GM23248 (cell line): ENCODE measurements around the gene RLF. TPM values are rescaled to one million over a fixed set of nuclear protein-coding genes. Genes with fewer than 3 reads are reported as not detected.
"Not testable (repeated sequence)": the region's sequence is repeated elsewhere in the genome, so short reads cannot be mapped to it uniquely, and the experiment has no call there.

ENCODE experiments used
- DNase-seq: peaks from one replicate; pipeline ENCODE4 v3.0.0-alpha.2; 2015
- H2AFZ ChIP-seq: fragments of 200-600 bp; sonication (generic); 2 replicates; pipeline ENCODE4 v1.6.1; 2016; ENCODE audit warnings: antibody characterized with exemption
- H3F3A ChIP-seq: fragments of 200-600 bp; sonication (generic); 2 replicates; pipeline ENCODE4 v1.6.1; 2016; ENCODE audit warnings: mild to moderate bottlenecking, antibody characterized with exemption, mixed run types; ENCODE audit not compliant: insufficient read depth
- H3K27ac ChIP-seq: fragments of 200-600 bp; sonication (generic); 2 replicates; pipeline ENCODE4 v1.5.1; 2016; ENCODE audit warnings: mild to moderate bottlenecking
- H3K27me3 ChIP-seq: fragments of 200-600 bp; sonication (generic); replicated peaks from 2 replicates; pipeline ENCODE4 v1.6.1; 2016; ENCODE audit warnings: mild to moderate bottlenecking; ENCODE audit not compliant: insufficient read depth
- H3K36me3 ChIP-seq: fragments of 200-600 bp; sonication (generic); 2 replicates; pipeline ENCODE4 v1.6.1; 2016; ENCODE audit warnings: low read depth, mild to moderate bottlenecking
- H3K4me1 ChIP-seq: fragments of 200-600 bp; sonication (generic); 2 replicates; pipeline ENCODE4 v1.6.1; 2016; ENCODE audit warnings: mild to moderate bottlenecking; ENCODE audit not compliant: insufficient read depth
- H3K4me2 ChIP-seq: fragments of 200-600 bp; sonication (generic); one replicate; pipeline ENCODE4 v1.6.1; 2016; ENCODE audit warnings: mild to moderate bottlenecking; ENCODE audit not compliant: unreplicated experiment
- H3K4me3 ChIP-seq: fragments of 200-600 bp; sonication (generic); 2 replicates; pipeline ENCODE4 v1.5.1; 2016; ENCODE audit warnings: mild to moderate bottlenecking
- H3K79me2 ChIP-seq: fragments of 200-600 bp; sonication (generic); 2 replicates; pipeline ENCODE4 v1.6.1; 2016; ENCODE audit warnings: mild to moderate bottlenecking; ENCODE audit not compliant: insufficient read depth
- H3K9ac ChIP-seq: fragments of 200-600 bp; sonication (generic); 2 replicates; pipeline ENCODE4 v1.6.1; 2016; ENCODE audit warnings: mild to moderate bottlenecking
- H3K9me2 ChIP-seq: fragments of 200-600 bp; sonication (generic); 2 replicates; pipeline ENCODE4 v1.6.1; 2016; ENCODE audit warnings: mixed run types, mild to moderate bottlenecking, moderate library complexity; ENCODE audit not compliant: insufficient read depth
- H3K9me3 ChIP-seq: fragments of 200-600 bp; sonication (generic); one replicate; pipeline ENCODE4 v1.6.1; 2017; ENCODE audit warnings: low read depth
- H4K20me1 ChIP-seq: fragments of 200-600 bp; sonication (generic); 2 replicates; pipeline ENCODE4 v1.6.0; 2016; ENCODE audit not compliant: insufficient read depth
- EZH2 ChIP-seq: fragments of 200-600 bp; sonication (generic); IDR thresholded peaks from 2 replicates; pipeline ENCODE4 v1.6.1; 2018; ENCODE audit warnings: antibody characterized with exemption, mild to moderate bottlenecking; ENCODE audit not compliant: insufficient read depth, poor library complexity, severe bottlenecking
- EZH2phosphoT487 ChIP-seq: fragments of 200-600 bp; sonication (generic); IDR thresholded peaks from 2 replicates; pipeline ENCODE4 v1.6.1; 2018; ENCODE audit warnings: antibody characterized with exemption, moderate library complexity, mild to moderate bottlenecking, low read depth; ENCODE audit not compliant: insufficient read depth
- WGBS, 2 experiments: methylation state at CpG; one replicate each; pipeline ENCODE4 v1.1.6; 2015 to 2017; ENCODE audit warnings: low lambda C conversion rate in 2 of 2, low coverage in 1 of 2; ENCODE audit errors: missing lambda C conversion rate in 2 of 2; 5-methylcytosine and 5-hydroxymethylcytosine counted together
- in situ Hi-C: fragments of 300-500 bp; cut with MboI; formaldehyde crosslinking; loops from 2 replicates; pipeline ENCODE4 v1.15.0; 2020
- polyA plus RNA-seq: library from polyadenylated mRNA; unstranded; fragments of >200 nt; fragmentation: Nextera tagmentation; extraction: Ambion mirVana; gene quantifications from 2 replicates; pipeline ENCODE4 v1.2.1, GENCODE V29; 2016
- total RNA-seq: library from RNA; depleted of rRNA; stranded (reverse); fragments of >200 nt; shearing (Covaris generic); gene quantifications from 2 replicates; pipeline ENCODE4 v1.2.3, GENCODE V29; 2014

RLF gene
- total and polyA plus RNA-seq, 2 experiments from 2014 or later, result 6.7 to 16.4 TPM

DNA sequence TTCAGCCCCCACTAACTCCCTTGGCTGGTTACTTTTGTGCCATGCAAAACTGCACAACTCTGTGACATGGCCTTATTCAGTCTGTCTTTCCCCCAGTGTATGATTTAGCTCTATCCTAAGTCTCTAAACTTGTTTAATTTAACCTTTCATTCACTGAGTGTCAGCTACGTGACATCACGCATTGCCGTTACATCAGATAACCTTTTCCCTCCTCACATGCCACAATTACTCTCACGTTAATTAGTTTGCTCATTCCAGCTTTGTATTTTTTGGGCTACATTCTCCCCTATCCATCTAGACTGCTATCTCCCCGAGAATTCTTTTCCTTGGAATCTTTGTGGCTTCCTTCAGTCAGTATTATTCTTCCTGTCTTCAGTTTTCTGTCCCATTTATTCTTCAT is 57.1 kb downstream of the RLF start:
- H3K36me3 ChIP-seq, result peaks cover 7% of the 10 kb centered on the region
- H3K79me2 ChIP-seq, result peaks cover 90% of the 10 kb centered on the region
- no peaks in the 10 kb centered on the region for H4K20me1 ChIP-seq
- in situ Hi-C loops, result no loop called here
- no peak for DNase-seq
- no peak overlapping the region for H3K4me3 ChIP-seq
- no peaks in the 10 kb centered on the region for H3K9me3 ChIP-seq
- H3K27me3 ChIP-seq, result no peaks in the 10 kb centered on the region
- H2AFZ ChIP-seq, result no peak overlapping the region
- no peaks in the 10 kb centered on the region for H3F3A ChIP-seq
- no peaks in the 10 kb centered on the region for H3K9me2 ChIP-seq
- no peaks in the 10 kb centered on the region for H3K4me1 ChIP-seq
- no peak for TF ChIP-seq EZH2phosphoT487
- TF ChIP-seq EZH2, result no peak
- H3K27ac ChIP-seq, result no peak overlapping the region
- no peak overlapping the region for H3K4me2 ChIP-seq
- H3K9ac ChIP-seq, result no peak overlapping the region
- 96 to 98% methylated on average over 5 of the region's 5 CpGs for WGBS, 2 experiments

DNA sequence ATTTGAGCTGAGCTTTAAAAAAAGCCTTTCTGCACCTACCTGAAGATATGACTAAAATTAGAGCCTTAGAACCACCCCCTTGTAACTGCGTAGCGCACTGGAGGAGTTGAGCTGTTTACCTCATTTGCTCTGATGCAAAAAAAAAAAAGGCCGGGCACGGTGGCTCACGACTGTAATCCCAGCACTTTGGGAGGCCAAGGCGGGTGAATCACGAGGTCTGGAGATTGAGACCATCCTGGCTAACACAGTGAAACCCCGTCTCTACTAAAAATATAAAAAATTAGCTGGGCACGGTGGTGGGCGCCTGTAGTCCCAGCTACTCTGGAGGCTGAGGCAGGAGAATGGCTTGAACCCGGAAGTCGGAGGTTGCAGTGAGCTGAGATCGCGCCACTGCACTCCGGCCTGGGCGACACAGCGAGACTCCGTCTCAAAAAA is 60.3 kb downstream of the RLF start:
- H3K36me3 ChIP-seq, result peaks cover 13% of the 10 kb centered on the region; the same call in 1 of the 2 replicates
- H3K4me1 ChIP-seq, H3K4me3 ChIP-seq, H3K9ac ChIP-seq, H3K9me3 ChIP-seq, in situ Hi-C loops, H3K27me3 ChIP-seq, H3K4me2 ChIP-seq, DNase-seq, H3K27ac ChIP-seq, H4K20me1 ChIP-seq, H3K9me2 ChIP-seq, H3F3A ChIP-seq, H2AFZ ChIP-seq: not testable (repeated sequence)
- peaks cover 78% of the 10 kb centered on the region for H3K79me2 ChIP-seq
- WGBS, 2 experiments, result 97 to 98% methylated on average over 18 of the region's 18 CpGs

DNA sequence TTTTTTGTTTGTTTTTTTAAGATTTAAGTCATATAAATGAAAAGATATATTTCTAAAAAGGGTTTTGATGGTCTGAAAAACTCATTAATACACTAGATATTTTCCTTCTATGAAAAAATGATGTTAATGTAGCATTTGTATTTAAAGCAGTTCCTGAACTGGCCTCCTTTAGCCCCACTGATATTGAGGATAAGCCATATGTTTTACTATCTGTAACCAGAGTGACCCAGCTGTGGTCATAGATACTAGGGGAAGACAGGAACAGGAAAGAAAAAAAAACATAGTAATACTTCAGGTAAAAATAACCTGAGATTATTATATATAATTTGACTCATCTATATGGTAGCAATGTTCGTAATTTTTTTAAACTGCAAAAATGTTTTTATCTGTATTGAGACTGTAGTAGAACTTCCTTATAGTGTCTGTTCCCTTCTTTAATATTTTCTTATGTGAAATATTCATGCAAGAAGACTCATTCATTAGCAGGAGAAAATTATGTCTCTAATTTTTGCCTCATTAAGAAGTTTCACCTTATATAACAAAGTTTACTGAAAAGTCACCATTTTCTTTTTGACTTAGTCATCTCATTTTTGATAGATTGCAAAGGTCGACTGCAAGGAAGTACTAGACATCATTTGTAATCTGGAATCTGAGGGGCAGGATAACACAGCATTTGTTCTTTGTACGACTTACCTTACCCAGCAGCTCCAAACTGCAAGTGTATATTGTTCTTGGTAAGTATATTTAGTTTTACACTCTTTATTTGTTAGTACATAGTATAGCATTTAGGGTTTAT is 61.0 kb downstream of the RLF start:
- WGBS, 2 experiments, result 72 to 78% methylated on average over 3 of the region's 3 CpGs
- DNase-seq, result no peak
- H3K9ac ChIP-seq, result no peak overlapping the region
- TF ChIP-seq EZH2phosphoT487 (no peak), EZH2 (no peak)
- H3K27me3 ChIP-seq, result no peaks in the 10 kb centered on the region
- no peak overlapping the region for H2AFZ ChIP-seq
- H3K4me1 ChIP-seq, result no peaks in the 10 kb centered on the region
- no peak overlapping the region for H3K4me3 ChIP-seq
- no peak overlapping the region for H3K27ac ChIP-seq
- H3K9me3 ChIP-seq, result no peaks in the 10 kb centered on the region
- in situ Hi-C loops, result no loop called here
- no peak overlapping the region for H3K4me2 ChIP-seq
- no peaks in the 10 kb centered on the region for H3K9me2 ChIP-seq
- no peaks in the 10 kb centered on the region for H3F3A ChIP-seq
- H3K79me2 ChIP-seq, result peaks cover 73% of the 10 kb centered on the region
- H4K20me1 ChIP-seq, result no peaks in the 10 kb centered on the region
- H3K36me3 ChIP-seq, result peaks cover 13% of the 10 kb centered on the region; the same call in 1 of the 2 replicates

DNA sequence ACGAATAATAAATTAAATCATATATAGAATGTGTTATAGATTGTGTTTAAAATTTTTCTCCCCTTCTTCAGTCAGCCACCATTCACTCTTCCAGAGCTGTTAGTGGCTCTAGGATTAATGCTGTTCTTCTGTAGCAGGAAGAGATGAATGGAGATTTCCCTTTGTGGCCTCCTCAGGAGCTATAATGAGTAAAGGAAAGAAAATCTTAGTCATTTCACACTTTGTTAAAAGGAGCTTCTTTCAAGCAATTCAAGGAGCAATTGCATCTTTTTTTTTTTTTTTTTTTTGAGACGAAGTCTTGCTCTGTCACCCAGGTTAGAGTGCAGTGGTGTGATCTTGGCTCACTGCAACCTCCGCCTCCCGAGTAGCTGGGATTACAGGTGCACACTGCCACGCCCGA is 62.9 kb downstream of the RLF start:
- Histone ChIP-seq H3K4me3 (no peak overlapping the region), H3K79me2 (peaks cover 73% of the 10 kb centered on the region), H3K36me3 (peaks cover 17% of the 10 kb centered on the region; the same call in 1 of the 2 replicates), H3K27ac (no peak overlapping the region), H3K9me3 (no peaks in the 10 kb centered on the region), H3F3A (no peaks in the 10 kb centered on the region), H3K27me3 (no peaks in the 10 kb centered on the region), H3K9me2 (no peaks in the 10 kb centered on the region), H2AFZ (no peak overlapping the region), H3K4me2 (no peak overlapping the region), H3K4me1 (no peaks in the 10 kb centered on the region), H3K9ac (no peak overlapping the region), H4K20me1 (no peaks in the 10 kb centered on the region)
- no peak for DNase-seq
- in situ Hi-C loops, result no loop called here
- WGBS, 2 experiments, result 93 to 99% methylated on average over 6 of the region's 6 CpGs
- no peak for TF ChIP-seq EZH2
